Activated naive CD4-positive, alpha-beta T cell treated with anti-CD3 and anti-CD28 coated beads, Interleukin-2, amount 50 U/mL, for 72 hours (primary cell): ENCODE measurements around the gene ETV6. TPM values are rescaled to one million over a fixed set of nuclear protein-coding genes. Genes with fewer than 3 reads are reported as not detected.

ENCODE experiments used
- ATAC-seq, 2 donors: fragments of 150-1000 bp; cut with Tn5 transposase; 2 replicates each; pipeline ENCODE4 v1.10.0; 2021; ENCODE audit warnings: mild to moderate bottlenecking in 2 of 2, moderate library complexity in 2 of 2
- DNase-seq, 2 donors: peaks; one replicate each; pipeline ENCODE4 v3.0.0; 2021 to 2022; ENCODE audit warnings: low spot score in 2 of 2
- H3K27ac Mint-ChIP-seq, 2 donors: one replicate each; pipeline ENCODE4 v1.8.0; 2022; ENCODE audit warnings: mild to moderate bottlenecking in 2 of 2, mixed read lengths in 2 of 2
- H3K36me3 Mint-ChIP-seq, 2 donors: one replicate each; pipeline ENCODE4 v1.8.0; 2022; ENCODE audit warnings: mixed read lengths in 2 of 2
- H3K9me3 Mint-ChIP-seq, 2 donors: one replicate each; pipeline ENCODE4 v1.8.0; 2022; ENCODE audit warnings: mixed read lengths in 2 of 2
- total RNA-seq, 2 donors: library from RNA; stranded (reverse); gene quantifications; one replicate each; pipeline ENCODE4 v1.2.3, GENCODE V29; 2022

Gene ETV6
- total RNA-seq, 2 donors from 2014 or later = 15.2 to 80.7 TPM

DNA sequence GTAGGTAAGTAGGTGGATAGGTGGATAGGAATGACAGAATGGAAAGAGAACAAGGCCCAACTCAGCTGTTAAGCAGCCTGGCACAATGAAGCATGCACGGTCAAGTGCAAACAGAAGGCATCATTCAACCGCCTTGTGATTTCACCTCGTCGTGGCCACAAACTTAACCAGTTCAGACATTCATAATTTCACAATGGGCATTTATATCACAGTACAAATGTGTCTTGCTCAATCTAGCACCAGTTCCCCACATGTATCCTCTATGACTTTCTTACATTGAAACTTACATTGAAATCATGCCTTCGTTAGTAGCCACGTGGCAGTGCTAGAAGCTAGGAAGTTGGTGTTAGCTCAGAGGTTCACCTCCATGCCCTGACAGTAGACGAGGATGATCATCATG, 207.5 kb downstream of the ETV6 start:
- peaks cover 0 to 5% of the 10 kb centered on the region in 2 donors for H3K9me3 Mint-ChIP-seq
- DNase-seq (no peak), ATAC-seq (no peak)
- peaks cover 36 to 95% of the 10 kb centered on the region in 2 donors for H3K36me3 Mint-ChIP-seq
- no peak overlapping the region for H3K27ac Mint-ChIP-seq

DNA sequence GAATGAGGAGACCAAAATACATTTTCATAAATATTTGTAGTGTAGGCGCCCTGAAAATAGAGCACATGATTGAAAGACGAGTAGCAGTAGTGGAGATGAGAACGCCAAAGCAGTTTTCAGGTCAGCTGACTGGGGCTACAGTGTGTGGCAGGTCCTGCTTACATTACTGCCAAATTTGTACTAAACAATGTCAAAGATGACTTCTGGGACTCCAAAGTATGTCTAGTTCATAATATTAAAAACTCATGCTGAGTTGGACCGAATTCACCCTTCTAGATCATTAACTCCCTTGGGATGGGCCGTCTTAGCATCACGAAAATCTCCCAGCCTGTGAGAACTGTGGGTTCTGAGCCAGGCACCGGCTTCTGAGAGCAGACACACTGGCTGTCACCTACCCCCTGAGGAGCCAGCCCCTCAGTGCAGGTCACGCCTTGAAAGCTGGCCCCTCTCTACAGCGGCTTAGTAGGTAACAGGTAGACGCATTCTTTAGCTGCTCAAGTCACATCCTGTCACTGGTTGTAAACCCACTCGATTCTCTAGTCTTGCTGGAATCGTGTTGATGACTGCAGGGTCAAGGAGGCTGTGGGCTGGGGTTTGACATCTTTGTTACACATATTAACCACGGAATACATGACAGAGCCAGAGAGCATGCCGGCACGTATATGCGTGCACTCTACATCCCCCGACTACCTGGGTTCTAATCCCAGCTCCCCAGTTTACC, 210.4 kb downstream of the ETV6 start:
- H3K36me3 Mint-ChIP-seq = peaks cover 45 to 95% of the 10 kb centered on the region in 2 donors
- H3K27ac Mint-ChIP-seq = peak overlapping the region in 1 of 2 donors; percentile 69
- DNase-seq (peak in 1 of 2 donors; percentile 25), ATAC-seq (peak; percentile 57 to 65)
- peaks cover 4 to 5% of the 10 kb centered on the region in 2 donors for H3K9me3 Mint-ChIP-seq

DNA sequence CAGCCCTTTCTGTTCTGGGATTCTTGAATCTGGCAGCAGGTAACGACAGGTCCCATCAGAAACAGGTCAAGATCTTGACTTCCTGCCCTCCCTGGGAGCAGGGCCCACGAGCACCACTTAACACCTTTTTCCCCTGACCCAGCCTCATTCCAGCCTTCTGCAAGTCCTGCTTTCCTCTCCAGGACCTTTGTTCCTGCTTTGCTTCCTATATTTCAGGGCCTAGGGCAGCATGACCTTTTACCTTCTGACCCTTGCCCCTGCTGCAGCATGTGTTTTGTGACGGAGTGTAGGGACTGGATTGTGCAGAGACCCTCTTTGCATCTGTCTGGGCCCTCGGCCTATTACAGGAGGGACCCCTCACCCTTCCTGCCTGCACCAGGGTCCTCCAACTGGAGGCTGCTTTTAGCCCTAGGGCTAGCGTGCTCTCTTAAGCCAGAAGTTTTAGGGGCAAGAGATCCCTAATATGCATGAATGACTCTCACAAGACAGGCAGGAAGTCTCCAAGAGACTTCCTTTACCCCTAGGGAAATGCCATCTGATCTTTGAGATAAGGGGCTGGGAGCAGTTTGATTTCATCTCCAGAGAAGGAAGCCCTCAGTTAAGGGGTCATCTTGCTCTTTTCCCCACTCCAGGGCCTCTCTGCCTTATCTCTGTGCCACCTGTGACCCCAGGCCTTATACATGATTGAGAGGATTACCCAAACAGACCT, 211.8 kb downstream of the ETV6 start:
- ATAC-seq (no peak), DNase-seq (no peak)
- peaks cover 9 to 11% of the 10 kb centered on the region in 2 donors for H3K9me3 Mint-ChIP-seq
- peaks cover 44 to 99% of the 10 kb centered on the region in 2 donors for H3K36me3 Mint-ChIP-seq
- H3K27ac Mint-ChIP-seq = peak overlapping the region; percentile 11 to 34

DNA sequence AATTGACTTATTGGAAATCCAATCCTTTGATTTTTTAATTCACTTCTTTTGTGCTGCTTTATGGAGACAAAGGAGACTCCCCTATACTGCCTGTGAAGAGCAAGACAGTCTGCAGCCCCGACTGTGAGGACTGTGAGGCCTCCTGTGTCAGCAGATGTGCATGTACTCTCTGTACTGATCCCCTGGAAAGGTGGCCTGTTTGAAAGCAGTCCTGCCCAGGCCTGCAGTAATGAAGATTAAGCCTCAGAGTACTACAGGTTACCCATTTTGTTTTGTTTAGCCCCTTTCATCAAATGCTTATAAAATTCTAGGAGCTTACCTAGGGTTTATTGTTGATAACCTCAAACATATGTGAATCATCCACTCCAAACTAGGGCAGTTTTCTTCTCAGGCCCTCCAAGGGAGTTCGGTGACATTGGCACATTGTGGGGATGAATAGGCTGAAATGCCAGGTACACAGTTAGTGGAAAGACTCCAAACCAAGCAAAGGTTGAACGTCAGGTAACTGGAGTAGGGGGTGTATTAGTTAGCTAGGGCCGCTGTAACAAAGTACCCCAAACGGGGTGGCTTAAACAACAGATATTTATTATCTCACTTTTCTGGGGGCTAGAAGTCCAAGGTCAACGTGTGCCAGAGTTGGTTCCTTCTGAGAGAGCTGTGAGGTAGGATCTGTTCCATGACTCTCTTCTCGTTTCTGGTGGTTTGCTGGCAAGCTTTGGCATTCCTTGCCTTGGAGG, 212.6 kb downstream of the ETV6 start:
- DNase-seq = no peak
- no peak for ATAC-seq
- H3K36me3 Mint-ChIP-seq = peaks cover 45 to 99% of the 10 kb centered on the region in 2 donors
- peak overlapping the region; percentile 34 to 73 for H3K27ac Mint-ChIP-seq
- peaks cover 9 to 17% of the 10 kb centered on the region in 2 donors for H3K9me3 Mint-ChIP-seq

DNA sequence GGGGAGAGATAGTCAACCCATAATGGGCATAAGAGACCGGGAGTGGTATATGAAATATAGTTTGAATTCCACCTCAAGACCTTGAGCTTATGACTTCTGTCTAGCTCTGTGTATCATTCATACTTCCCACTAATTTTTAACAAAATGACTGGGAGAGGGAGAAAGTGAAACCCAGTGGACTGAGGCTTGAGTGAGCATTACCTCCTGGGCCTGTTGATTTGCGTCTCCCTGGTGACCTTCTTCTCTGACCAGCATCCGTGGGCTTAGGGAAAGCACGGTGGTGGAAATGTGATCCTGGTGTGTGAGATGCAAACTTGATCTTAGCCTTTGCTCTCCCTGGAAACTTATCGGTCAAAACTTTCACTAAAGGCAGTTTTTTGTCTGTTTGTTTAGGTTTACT, 213.3 kb downstream of the ETV6 start:
- no peak for DNase-seq
- Mint-ChIP-seq H3K9me3 (peaks cover 9 to 19% of the 10 kb centered on the region in 2 donors), H3K36me3 (peaks cover 47 to 99% of the 10 kb centered on the region in 2 donors), H3K27ac (peak overlapping the region; percentile 34 to 73)
- ATAC-seq = peak; percentile 37 to 56

DNA sequence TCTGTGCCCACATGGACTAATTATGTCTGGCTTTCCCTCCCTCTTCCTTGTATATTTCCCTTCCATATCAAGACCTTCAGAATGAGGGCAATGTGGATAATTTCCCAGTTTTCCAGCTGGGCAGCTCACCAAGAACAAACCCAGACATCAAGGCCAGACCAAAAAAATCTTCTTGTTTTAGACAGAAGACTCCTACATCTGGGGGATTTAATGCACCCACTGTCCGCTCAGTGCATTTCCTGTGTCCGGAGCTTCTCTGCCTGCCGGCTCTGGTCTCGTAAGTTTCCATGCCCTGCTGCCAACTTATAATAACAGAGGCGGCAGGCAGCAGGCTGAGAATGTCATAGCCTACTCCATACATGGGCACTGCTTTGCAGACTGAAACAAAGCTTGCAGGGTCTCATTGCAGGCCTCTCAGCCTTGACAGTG, 214.0 kb downstream of the ETV6 start:
- no peak for DNase-seq
- Mint-ChIP-seq H3K27ac (peak overlapping the region; percentile 34 to 66), H3K36me3 (peaks cover 51 to 98% of the 10 kb centered on the region in 2 donors), H3K9me3 (peaks cover 9 to 19% of the 10 kb centered on the region in 2 donors)
- ATAC-seq = no peak

DNA sequence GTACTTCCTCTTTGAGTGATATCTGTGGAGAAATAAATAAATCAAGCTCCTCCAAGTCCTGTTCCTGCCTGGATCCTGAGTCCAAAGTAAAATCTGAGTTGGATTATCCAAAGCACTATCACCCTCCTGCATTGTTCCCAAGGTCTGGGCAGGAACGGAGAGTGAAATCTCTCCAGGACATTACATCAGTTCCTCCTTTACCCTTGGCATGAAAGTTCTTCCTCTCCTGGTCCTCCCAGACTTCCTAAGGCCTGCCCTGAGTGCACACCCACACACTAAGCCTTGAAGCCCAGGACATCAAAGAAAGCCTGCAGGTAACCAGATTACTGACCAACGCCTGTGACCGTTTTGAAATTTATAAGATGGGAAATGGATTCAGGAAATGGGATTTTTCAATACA, 214.5 kb downstream of the ETV6 start:
- DNase-seq (no peak), ATAC-seq (no peak)
- Mint-ChIP-seq H3K9me3 (peaks cover 9 to 19% of the 10 kb centered on the region in 2 donors), H3K36me3 (peaks cover 51 to 94% of the 10 kb centered on the region in 2 donors), H3K27ac (peak overlapping the region; percentile 30 to 34)

GRCh38 chr12:11865824-11866223, 216.3 kb downstream of the ETV6 start:
- Mint-ChIP-seq H3K27ac (peak overlapping the region in 1 of 2 donors; percentile 17), H3K9me3 (peaks cover 9 to 19% of the 10 kb centered on the region in 2 donors), H3K36me3 (peaks cover 58 to 95% of the 10 kb centered on the region in 2 donors)
- DNase-seq = no peak
- ATAC-seq = no peak

DNA sequence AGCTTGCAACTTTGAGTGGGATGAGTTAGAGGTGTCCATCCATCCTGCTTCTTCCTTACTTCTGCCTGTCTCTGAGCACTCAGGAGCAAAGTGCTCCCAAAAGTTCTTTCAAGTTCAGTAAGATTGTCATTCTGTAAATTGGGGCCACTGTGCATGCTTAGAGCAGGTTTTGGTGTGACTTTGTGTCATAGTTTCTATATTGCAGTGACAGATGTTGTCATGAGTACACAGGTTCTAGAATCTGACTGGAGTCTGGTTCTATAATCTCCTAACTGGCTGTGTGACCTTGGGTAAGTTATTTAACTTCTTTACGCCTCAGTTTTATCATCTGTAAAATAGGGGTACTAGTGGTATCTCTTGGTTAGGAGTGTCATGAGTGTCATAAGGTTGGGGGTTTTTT, 218.6 kb downstream of the ETV6 start:
- H3K36me3 Mint-ChIP-seq = peaks cover 48 to 94% of the 10 kb centered on the region in 2 donors
- peak in 1 of 2 donors; percentile 18 for DNase-seq
- peak; percentile 76 to 93 for ATAC-seq
- H3K27ac Mint-ChIP-seq = peak overlapping the region in 1 of 2 donors; percentile 25
- peaks cover 9 to 19% of the 10 kb centered on the region in 2 donors for H3K9me3 Mint-ChIP-seq

GRCh38 chr12:11869406-11869805, 219.9 kb downstream of the ETV6 start:
- H3K9me3 Mint-ChIP-seq = peaks cover 5 to 15% of the 10 kb centered on the region in 2 donors
- peak overlapping the region in 1 of 2 donors; percentile 51 for H3K27ac Mint-ChIP-seq
- ATAC-seq (no peak), DNase-seq (no peak)
- H3K36me3 Mint-ChIP-seq = peaks cover 35 to 91% of the 10 kb centered on the region in 2 donors

DNA sequence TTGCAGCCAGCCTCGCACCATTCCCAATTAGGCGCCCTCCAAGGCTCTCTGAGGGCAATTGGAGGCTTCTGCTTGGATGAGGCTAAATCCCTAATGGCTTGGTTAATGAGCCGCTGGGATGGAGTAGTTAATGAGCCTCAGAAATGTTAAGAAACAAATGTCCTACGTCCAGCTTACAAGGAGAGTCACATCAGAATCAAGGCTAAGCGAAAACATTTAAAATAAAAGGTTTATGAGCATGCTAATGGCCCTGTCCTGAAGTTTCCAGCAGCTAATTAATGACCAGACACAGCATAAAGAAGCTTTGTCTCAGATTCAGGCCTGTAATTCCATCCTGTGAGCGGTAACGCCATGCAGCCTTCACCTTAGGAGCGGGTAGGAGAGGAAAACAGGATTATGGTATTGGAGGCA, 220.6 kb downstream of the ETV6 start:
- Mint-ChIP-seq H3K27ac (peak overlapping the region in 1 of 2 donors; percentile 45), H3K36me3 (peaks cover 35 to 84% of the 10 kb centered on the region in 2 donors), H3K9me3 (peaks cover 5 to 15% of the 10 kb centered on the region in 2 donors)
- ATAC-seq (no peak), DNase-seq (no peak)

DNA sequence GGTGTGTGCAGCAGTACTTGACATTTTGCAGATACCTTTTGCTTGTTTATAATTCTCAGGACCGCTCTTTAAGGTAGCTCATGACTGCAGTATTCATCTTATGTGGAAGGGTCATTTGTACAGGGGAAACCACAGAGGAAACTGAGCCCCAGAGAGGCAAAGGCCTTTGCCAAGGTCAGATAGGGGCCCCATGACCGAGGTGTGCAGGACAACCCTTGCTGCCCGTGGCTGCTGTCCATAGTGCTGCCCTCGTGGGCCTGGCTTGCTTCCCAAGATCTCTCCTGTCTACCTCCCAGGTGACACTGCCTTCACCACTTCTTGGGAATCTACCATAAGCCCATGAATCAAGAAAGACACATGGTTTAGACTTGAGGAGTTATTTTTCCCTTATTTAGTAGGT, 222.6 kb downstream of the ETV6 start:
- Mint-ChIP-seq H3K27ac (peak overlapping the region in 1 of 2 donors; percentile 57), H3K36me3 (peaks cover 34 to 73% of the 10 kb centered on the region in 2 donors), H3K9me3 (peaks cover 0 to 1% of the 10 kb centered on the region in 2 donors)
- ATAC-seq (no peak), DNase-seq (no peak)

DNA sequence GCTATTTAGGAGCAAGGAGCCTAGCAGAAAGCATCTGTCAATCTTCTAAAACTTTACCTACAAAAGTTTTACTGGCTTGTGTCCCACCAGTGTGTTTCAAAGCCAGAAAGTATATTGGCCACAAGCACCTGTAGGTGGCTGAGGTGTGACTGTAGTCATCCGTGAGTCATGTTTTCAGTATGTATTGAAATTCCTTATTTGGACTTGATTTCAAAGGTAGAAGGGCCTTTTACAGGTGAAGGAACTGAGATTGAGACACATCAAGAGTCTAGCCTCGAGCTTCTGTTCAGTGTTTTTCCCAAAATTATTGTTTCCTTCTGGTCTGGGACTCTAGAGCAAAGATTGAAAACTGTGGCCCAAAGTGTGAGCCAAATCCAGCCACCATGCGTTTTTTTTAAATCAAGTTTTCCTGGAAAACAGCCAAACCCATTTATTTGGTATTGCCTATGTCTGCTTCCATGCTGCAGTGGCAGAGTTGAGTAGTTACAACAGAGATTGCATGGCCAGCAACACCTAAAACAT, 226.0 kb downstream of the ETV6 start:
- peak overlapping the region; percentile 78 to 86 for H3K27ac Mint-ChIP-seq
- no peaks in the 10 kb centered on the region for H3K9me3 Mint-ChIP-seq
- DNase-seq (peak in 1 of 2 donors; percentile 37), ATAC-seq (peak; percentile 93 to 97)
- H3K36me3 Mint-ChIP-seq = peaks cover 20 to 77% of the 10 kb centered on the region in 2 donors

DNA sequence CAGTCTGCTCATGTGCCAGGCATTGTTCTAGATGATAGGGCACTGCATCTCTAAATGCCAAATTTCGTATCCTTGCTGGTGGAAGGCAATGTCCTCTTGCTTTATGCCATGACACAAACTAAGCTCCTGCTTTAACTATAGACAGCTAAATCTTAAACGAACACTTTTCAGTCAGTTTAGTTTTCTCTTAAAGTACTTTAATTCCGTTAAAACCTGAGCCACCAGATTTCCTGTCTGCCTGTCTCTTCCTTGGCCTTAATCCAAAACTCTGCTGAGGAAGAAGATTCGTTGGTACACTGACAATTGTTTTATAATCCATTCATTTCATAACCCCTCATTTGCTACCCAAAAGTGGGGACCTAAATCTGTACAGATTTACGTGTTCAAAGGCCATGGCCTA, 226.8 kb downstream of the ETV6 start:
- Mint-ChIP-seq H3K27ac (peak overlapping the region in 1 of 2 donors; percentile 88), H3K36me3 (peaks cover 18 to 77% of the 10 kb centered on the region in 2 donors), H3K9me3 (no peaks in the 10 kb centered on the region)
- ATAC-seq = no peak
- no peak for DNase-seq

DNA sequence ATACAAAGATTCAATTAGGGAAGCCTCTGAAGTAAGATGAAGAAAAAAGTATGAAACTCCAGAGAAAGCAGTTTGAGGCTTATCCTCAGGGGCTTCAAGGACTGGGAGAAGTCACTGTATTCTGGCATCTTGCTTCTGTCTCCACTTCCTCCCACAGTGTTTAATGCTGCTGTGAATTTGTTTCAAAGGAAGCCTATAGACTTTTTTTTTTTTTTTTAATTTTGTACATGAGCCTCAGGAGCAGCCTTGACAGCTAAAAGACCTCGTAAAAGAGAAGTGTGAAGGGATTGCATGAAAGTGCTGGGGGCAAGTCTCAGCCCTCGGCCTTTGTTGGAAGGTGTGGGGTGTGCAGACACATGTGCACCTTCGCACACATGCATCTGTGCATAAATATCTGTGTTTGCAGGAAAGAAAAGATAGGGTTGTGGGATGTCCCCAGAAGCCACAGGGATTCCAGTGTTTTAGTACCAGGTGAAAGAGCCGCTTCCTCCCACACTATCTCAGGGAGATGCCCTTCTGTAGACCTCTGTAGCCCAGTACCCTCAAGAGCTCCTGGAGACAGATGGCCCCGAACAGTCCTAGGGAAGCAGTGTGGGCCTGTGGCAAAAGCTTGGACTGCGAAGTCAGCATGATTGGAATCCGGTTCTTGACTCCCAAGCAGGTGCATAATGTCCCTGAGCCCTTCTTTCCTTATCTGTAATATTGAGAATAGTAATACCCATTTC, 227.8 kb downstream of the ETV6 start:
- H3K36me3 Mint-ChIP-seq = peaks cover 18 to 74% of the 10 kb centered on the region in 2 donors

More for the DNA sequence above, 227.8 kb downstream of the ETV6 start:
- Mint-ChIP-seq H3K27ac (peak overlapping the region in 1 of 2 donors; percentile 88), H3K9me3 (no peaks in the 10 kb centered on the region)
- ATAC-seq (peak in 1 of 2 donors; percentile 1), DNase-seq (no peak)
